ENCODE data around the gene RNF20.

DNA sequence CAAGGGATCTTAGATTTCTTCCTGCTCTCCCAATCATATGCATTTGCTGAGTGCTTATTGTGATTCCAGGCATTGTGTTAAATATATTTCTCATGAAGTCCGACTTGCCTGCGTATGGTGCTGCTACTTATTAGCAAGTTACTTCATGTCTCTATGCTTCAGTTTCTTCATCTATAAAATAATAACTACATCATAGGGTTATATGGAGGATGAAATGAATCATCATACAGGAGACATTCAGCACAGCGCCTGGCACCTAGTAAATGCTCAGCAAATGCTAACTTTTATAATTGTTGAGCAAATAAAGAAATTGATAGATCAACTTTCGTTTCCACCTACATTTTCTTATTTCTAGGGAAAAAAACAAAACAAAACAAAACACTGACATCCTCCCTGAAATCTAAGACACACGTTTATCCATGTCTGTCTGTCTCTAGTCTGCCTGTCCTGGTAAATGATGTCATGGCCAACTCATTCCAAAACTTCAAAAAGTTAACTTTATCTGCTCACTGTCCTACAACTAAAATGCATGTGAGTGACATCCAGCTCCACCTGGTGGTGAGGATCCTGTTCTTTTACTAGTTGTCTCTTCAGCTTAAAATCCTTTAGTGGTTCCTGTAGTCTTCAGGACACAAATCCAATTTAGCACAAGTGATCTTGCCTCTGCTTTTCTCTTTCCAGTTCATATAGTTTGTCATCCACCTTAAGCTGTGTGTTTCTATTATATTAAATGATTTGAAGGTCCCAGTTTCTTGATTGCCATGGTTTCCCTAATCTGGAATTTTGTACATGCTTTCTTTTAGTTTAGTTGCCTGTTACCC is 33.5 kb downstream of the RNF20 start:
- TF ChIP-seq, protein P1, sequence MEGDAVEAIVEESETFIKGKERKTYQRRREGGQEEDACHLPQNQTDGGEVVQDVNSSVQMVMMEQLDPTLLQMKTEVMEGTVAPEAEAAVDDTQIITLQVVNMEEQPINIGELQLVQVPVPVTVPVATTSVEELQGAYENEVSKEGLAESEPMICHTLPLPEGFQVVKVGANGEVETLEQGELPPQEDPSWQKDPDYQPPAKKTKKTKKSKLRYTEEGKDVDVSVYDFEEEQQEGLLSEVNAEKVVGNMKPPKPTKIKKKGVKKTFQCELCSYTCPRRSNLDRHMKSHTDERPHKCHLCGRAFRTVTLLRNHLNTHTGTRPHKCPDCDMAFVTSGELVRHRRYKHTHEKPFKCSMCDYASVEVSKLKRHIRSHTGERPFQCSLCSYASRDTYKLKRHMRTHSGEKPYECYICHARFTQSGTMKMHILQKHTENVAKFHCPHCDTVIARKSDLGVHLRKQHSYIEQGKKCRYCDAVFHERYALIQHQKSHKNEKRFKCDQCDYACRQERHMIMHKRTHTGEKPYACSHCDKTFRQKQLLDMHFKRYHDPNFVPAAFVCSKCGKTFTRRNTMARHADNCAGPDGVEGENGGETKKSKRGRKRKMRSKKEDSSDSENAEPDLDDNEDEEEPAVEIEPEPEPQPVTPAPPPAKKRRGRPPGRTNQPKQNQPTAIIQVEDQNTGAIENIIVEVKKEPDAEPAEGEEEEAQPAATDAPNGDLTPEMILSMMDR (IDR thresholded peaks at IDR 0.05), result peak in 1 of 3 experiments; percentile 27
- no peak for TF ChIP-seq POLR2A (IDR thresholded peaks at IDR 0.05)

Measured in testis (tissue), 2 donors.